ENCODE data around the gene DBT. TPM values are rescaled to one million over a fixed set of nuclear protein-coding genes. Genes with fewer than 3 reads are reported as not detected.
"Not testable (repeated sequence)": the region's sequence is repeated elsewhere in the genome, so short reads cannot be mapped to it uniquely, and the experiment has no call there.

Gene DBT
- total RNA-seq, result 11.3 and 11.7 TPM in 2 replicates

GRCh38 chr1:100249537-100250257, at the start of gene DBT:
Gene DBT, minus strand, starts transcription at chr1:100249834. Its CDS starts 14 bp downstream, at chr1:100249820.
- Mint-ChIP-seq H3K9me3 (no peaks in the 10 kb centered on the region), H3K27me3 (ENCODE audit: insufficient read depth) (peaks cover 12% of the 10 kb centered on the region), H3K4me3 (no peak within 1 kb of the TSS), H3K36me3 (ENCODE audit: low read depth) (peaks cover 3% of the 10 kb centered on the region), H3K4me1 (ENCODE audit: low read depth) (peaks cover 10% of the 10 kb centered on the region), H3K27ac (no peak within 1 kb of the TSS)
- DNase-seq (ENCODE audit: low spot score), result peak; percentile 92
- intact Hi-C loops (cut with micrococcal nuclease), result loop anchor here (1.0 to 10.0 kb wide), 9 partner anchors 17 to 646 kb away; partner anchors contain the start of genes AGL, RTCA and TRMT13

DNA sequence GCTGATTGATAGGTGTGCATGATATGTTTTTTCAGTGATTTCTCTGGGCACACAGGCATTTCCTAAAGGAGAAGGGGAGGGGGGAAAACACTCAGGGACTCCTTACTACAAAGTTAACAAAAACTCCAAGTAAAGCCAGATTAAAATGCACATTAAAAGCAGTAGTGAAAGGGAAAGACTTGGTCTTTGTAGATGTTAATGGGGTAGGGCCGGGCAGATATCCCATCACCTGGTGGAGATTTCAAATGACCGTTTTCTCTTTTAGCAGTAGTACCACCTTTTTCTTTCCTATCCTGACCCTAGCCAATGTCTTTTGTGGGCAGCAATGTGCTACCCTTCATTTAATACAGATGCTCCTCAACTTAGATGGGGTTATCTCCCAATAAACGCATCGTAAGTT, 48.9 kb upstream of the DBT start:
- no peaks in the 10 kb centered on the region for H3K27me3 Mint-ChIP-seq (ENCODE audit: insufficient read depth)
- no peaks in the 10 kb centered on the region for H3K4me1 Mint-ChIP-seq (ENCODE audit: low read depth)
- H3K9me3 Mint-ChIP-seq, result no peaks in the 10 kb centered on the region
- peaks cover 7% of the 10 kb centered on the region for H3K36me3 Mint-ChIP-seq (ENCODE audit: low read depth)
- no peak overlapping the region for H3K4me3 Mint-ChIP-seq
- DNase-seq (ENCODE audit: low spot score), result no peak
- no peak overlapping the region for H3K27ac Mint-ChIP-seq
- intact Hi-C loops (cut with micrococcal nuclease), result no loop called here

- intact Hi-C loops (cut with micrococcal nuclease); H3K4me1 Mint-ChIP-seq (ENCODE audit: low read depth); H3K9me3 Mint-ChIP-seq; H3K4me3 Mint-ChIP-seq; DNase-seq (ENCODE audit: low spot score); H3K27ac Mint-ChIP-seq; H3K27me3 Mint-ChIP-seq (ENCODE audit: insufficient read depth): not testable (repeated sequence)
- H3K36me3 Mint-ChIP-seq (ENCODE audit: low read depth), result peaks cover 14% of the 10 kb centered on the region
Observed at GRCh38 chr1:100296997-100297396, 47.4 kb upstream of the DBT start.

DNA sequence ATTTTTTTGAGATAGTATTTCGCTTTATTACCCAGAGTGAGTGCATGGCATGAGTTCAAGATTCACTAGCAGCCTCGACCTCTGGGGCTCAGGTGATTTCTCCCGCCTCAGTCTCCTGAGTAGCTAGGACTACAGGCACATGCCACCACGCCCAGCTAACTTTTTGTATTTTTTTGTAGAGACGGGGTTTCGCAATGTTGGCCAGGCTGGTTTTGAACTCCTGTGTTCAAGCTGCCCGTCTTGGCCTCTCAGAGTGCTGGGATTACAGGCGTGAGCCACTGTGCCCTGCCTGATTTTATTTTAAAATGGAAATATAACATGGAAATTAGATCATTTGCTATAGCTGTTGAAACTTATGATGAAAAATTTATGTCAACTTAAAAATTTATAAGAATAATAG, 46.5 kb upstream of the DBT start:
- Mint-ChIP-seq H3K4me3 (no peak overlapping the region), H3K27ac (no peak overlapping the region), H3K36me3 (ENCODE audit: low read depth) (peaks cover 16% of the 10 kb centered on the region), H3K4me1 (ENCODE audit: low read depth) (no peaks in the 10 kb centered on the region), H3K9me3 (no peaks in the 10 kb centered on the region), H3K27me3 (ENCODE audit: insufficient read depth) (no peaks in the 10 kb centered on the region)
- DNase-seq (ENCODE audit: low spot score), result no peak
- intact Hi-C loops (cut with micrococcal nuclease), result no loop called here

GRCh38 chr1:100292711-100293110, 43.1 kb upstream of the DBT start:
- DNase-seq (ENCODE audit: low spot score), result no peak
- intact Hi-C loops (cut with micrococcal nuclease), result loop anchor here (2.0 to 5.0 kb wide), 2 partner anchors 58 to 165 kb away; no protein-coding TSS in a partner anchor
- peaks cover 22% of the 10 kb centered on the region for H3K36me3 Mint-ChIP-seq (ENCODE audit: low read depth)
- no peaks in the 10 kb centered on the region for H3K9me3 Mint-ChIP-seq
- no peaks in the 10 kb centered on the region for H3K27me3 Mint-ChIP-seq (ENCODE audit: insufficient read depth)
- H3K27ac Mint-ChIP-seq, result no peak overlapping the region
- H3K4me1 Mint-ChIP-seq (ENCODE audit: low read depth), result no peaks in the 10 kb centered on the region
- H3K4me3 Mint-ChIP-seq, result no peak overlapping the region

DNA sequence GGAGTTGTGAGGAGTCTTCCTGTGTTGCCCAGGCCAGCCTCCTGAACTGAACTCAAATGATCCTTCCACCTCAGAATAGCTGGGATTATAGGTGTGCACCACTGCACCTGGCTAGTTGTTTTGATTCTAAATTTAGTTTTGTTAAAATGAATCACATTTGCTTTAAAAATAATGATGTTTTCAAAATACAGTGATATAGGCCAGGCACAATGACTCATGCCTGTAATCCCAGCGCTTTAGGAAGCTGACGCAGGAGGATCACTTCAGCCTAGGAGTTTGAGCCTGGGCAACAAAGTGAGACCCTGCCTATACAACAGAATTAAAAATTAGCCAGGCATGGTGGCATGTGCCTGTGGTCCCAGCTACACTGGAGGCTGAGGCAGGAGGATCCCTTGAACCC, 40.7 kb upstream of the DBT start:
- no peaks in the 10 kb centered on the region for H3K4me1 Mint-ChIP-seq (ENCODE audit: low read depth)
- H3K36me3 Mint-ChIP-seq (ENCODE audit: low read depth), result peaks cover 28% of the 10 kb centered on the region
- H3K9me3 Mint-ChIP-seq, result no peaks in the 10 kb centered on the region
- intact Hi-C loops (cut with micrococcal nuclease), result loop anchor here (5.0 kb wide), 1 partner anchor 167 kb away; no protein-coding TSS in a partner anchor
- H3K27me3 Mint-ChIP-seq (ENCODE audit: insufficient read depth), result no peaks in the 10 kb centered on the region
- no peak overlapping the region for H3K4me3 Mint-ChIP-seq
- DNase-seq (ENCODE audit: low spot score), result no peak
- H3K27ac Mint-ChIP-seq, result peak overlapping the region; percentile 55

GRCh38 chr1:100287162-100287561, 37.5 kb upstream of the DBT start:
- no peaks in the 10 kb centered on the region for H3K9me3 Mint-ChIP-seq
- DNase-seq (ENCODE audit: low spot score), result no peak
- intact Hi-C loops (cut with micrococcal nuclease), result no loop called here
- H3K4me3 Mint-ChIP-seq, result no peak overlapping the region
- H3K36me3 Mint-ChIP-seq (ENCODE audit: low read depth), result peaks cover 25% of the 10 kb centered on the region
- no peaks in the 10 kb centered on the region for H3K27me3 Mint-ChIP-seq (ENCODE audit: insufficient read depth)
- H3K4me1 Mint-ChIP-seq (ENCODE audit: low read depth), result no peaks in the 10 kb centered on the region
- H3K27ac Mint-ChIP-seq, result no peak overlapping the region

GRCh38 chr1:100284591-100284990, 35.0 kb upstream of the DBT start:
- intact Hi-C loops (cut with micrococcal nuclease), result no loop called here
- no peak for DNase-seq (ENCODE audit: low spot score)
- H3K9me3 Mint-ChIP-seq, result no peaks in the 10 kb centered on the region
- H3K4me1 Mint-ChIP-seq (ENCODE audit: low read depth), result peaks cover 13% of the 10 kb centered on the region
- no peak overlapping the region for H3K27ac Mint-ChIP-seq
- H3K36me3 Mint-ChIP-seq (ENCODE audit: low read depth), result peaks cover 26% of the 10 kb centered on the region
- no peaks in the 10 kb centered on the region for H3K27me3 Mint-ChIP-seq (ENCODE audit: insufficient read depth)
- no peak overlapping the region for H3K4me3 Mint-ChIP-seq

DNA sequence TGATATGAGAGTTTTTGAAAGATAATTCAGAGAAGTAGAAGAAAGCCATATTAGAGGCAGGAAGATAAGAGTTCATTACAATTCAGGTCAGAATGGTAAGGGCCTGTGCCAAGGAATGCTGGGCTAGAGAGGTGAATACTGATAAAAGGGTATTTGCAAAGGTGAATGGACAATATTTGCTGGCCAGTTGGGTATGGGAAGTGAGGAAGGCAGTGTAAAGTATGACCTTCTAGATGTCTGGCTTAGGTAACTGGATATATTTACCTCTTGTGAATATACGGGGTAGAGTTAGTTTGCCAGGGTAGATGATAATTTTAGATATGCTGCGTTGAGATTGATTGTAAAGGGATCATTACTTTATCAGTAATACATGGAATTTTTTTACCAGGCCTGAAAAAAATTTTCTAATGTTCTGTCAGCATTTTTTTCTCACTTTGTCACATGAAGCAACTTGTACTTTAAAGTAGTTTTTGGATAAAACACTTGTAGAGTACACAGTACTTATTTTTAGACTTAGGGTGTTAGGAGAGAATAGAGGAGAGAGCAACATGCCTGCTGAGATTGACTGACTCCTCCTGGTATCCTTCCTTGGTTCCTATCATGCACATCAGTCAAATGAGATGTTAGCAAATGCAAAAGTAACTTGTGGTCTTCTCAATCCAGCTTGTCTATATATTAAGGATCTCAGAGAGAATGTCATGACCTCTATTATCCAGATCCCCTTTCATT, 30.5 kb upstream of the DBT start:
- Mint-ChIP-seq H3K4me1 (ENCODE audit: low read depth) (peaks cover 24% of the 10 kb centered on the region), H3K36me3 (ENCODE audit: low read depth) (peaks cover 42% of the 10 kb centered on the region), H3K9me3 (no peaks in the 10 kb centered on the region), H3K27me3 (ENCODE audit: insufficient read depth) (no peaks in the 10 kb centered on the region), H3K4me3 (no peak overlapping the region), H3K27ac (no peak overlapping the region)
- intact Hi-C loops (cut with micrococcal nuclease), result loop anchor here (2.0 kb wide), 1 partner anchor 75 kb away; no protein-coding TSS in a partner anchor
- DNase-seq (ENCODE audit: low spot score), result no peak

GRCh38 chr1:100279358-100279923, 29.8 kb upstream of the DBT start:
- intact Hi-C loops (cut with micrococcal nuclease), result loop anchor here (2.0 kb wide), 1 partner anchor 75 kb away; no protein-coding TSS in a partner anchor

GRCh38 chr1:100277866-100278265, 28.2 kb upstream of the DBT start:
- H3K36me3 Mint-ChIP-seq (ENCODE audit: low read depth), result peaks cover 50% of the 10 kb centered on the region
- no peak overlapping the region for H3K27ac Mint-ChIP-seq
- H3K4me3 Mint-ChIP-seq, result no peak overlapping the region
- H3K9me3 Mint-ChIP-seq, result no peaks in the 10 kb centered on the region
- H3K4me1 Mint-ChIP-seq (ENCODE audit: low read depth), result peaks cover 28% of the 10 kb centered on the region
- DNase-seq (ENCODE audit: low spot score), result no peak
- H3K27me3 Mint-ChIP-seq (ENCODE audit: insufficient read depth), result no peaks in the 10 kb centered on the region
- intact Hi-C loops (cut with micrococcal nuclease), result loop anchor here (1.0 to 2.0 kb wide), 2 partner anchors 77 to 181 kb away; no protein-coding TSS in a partner anchor

More at GRCh38 chr1:100279358-100279923, 29.8 kb upstream of the DBT start:
- H3K27me3 Mint-ChIP-seq (ENCODE audit: insufficient read depth), result no peaks in the 10 kb centered on the region
- peaks cover 24% of the 10 kb centered on the region for H3K4me1 Mint-ChIP-seq (ENCODE audit: low read depth)
- peak overlapping the region; percentile 14 for H3K27ac Mint-ChIP-seq
- no peaks in the 10 kb centered on the region for H3K9me3 Mint-ChIP-seq
- no peak overlapping the region for H3K4me3 Mint-ChIP-seq
- peaks cover 44% of the 10 kb centered on the region for H3K36me3 Mint-ChIP-seq (ENCODE audit: low read depth)
- no peak for DNase-seq (ENCODE audit: low spot score)

GRCh38 chr1:100268202-100268601, 18.6 kb upstream of the DBT start:
- peaks cover 41% of the 10 kb centered on the region for H3K36me3 Mint-ChIP-seq (ENCODE audit: low read depth)
- peaks cover 3% of the 10 kb centered on the region for H3K27me3 Mint-ChIP-seq (ENCODE audit: insufficient read depth)
- peaks cover 59% of the 10 kb centered on the region for H3K4me1 Mint-ChIP-seq (ENCODE audit: low read depth)

More at GRCh38 chr1:100268202-100268601, 18.6 kb upstream of the DBT start:
- Mint-ChIP-seq H3K9me3 (no peaks in the 10 kb centered on the region), H3K27ac (peak overlapping the region; percentile 68), H3K4me3 (peak overlapping the region; percentile 100)
- DNase-seq (ENCODE audit: low spot score), result no peak
- intact Hi-C loops (cut with micrococcal nuclease), result loop anchor here (5.0 kb wide), 1 partner anchor 134 kb away; no protein-coding TSS in a partner anchor
